GM12878 (cell line): ENCODE data around the gene ABCC4. TPM values are rescaled to one million over a fixed set of nuclear protein-coding genes. Genes with fewer than 3 reads are reported as not detected.

Experiments
- ATAC-seq: fragments of 200-7000 bp; cut with Tn5 transposase; 3 replicates; pipeline ENCODE4 v1.9.1; 2020; ENCODE audit warnings: mild to moderate bottlenecking, moderate library complexity
- BruUV-seq: library from RNA; stranded (reverse); fragments of 400-500 nt; replicated peaks from 2 replicates; lab custom pipeline; 2021; lab: Mats Ljungman, UMichigan
- CTCF ChIA-PET: fragments of 300-600 bp; sonication (Branson Sonifier 250); formaldehyde crosslinking; extraction: SDS; loops from one replicate; lab custom pipeline; 2021; ENCODE audit warnings: inconsistent platforms; lab: Yijun Ruan, JAX
- POLR2A ChIA-PET: fragments of 350-600 bp; formaldehyde crosslinking; extraction: SDS; loops from one replicate; lab custom pipeline; 2021; ENCODE audit warnings: inconsistent platforms; lab: Charles Lee
- RAD21 ChIA-PET: fragments of 300-600 bp; sonication (Branson Sonifier 250); formaldehyde crosslinking; loops from one replicate; lab custom pipeline; 2023; ENCODE audit warnings: antibody characterized with exemption; ENCODE audit not compliant: unreplicated experiment; lab: Charles Lee
- SMC1A ChIA-PET: fragments of 300-600 bp; sonication (Branson Sonifier 250); formaldehyde crosslinking; loops from one replicate; lab custom pipeline; 2023; ENCODE audit not compliant: unreplicated experiment, uncharacterized antibody; lab: Charles Lee
- DNase-seq: peaks from one replicate; pipeline ENCODE4 v3.0.0-alpha.2; 2011; ENCODE audit warnings: low read depth, low spot score
- FAIRE-seq: peaks from 3 replicates; lab custom pipeline; 2011; peaks lifted over from hg19 to GRCh38; lab: Jason Lieb, UNC
- H2AFZ ChIP-seq: 2 replicates; pipeline ENCODE4 v1.6.0; 2011; ENCODE audit warnings: low read depth, low read length, control low read depth; ENCODE audit not compliant: control insufficient read depth
- H3K27ac ChIP-seq: 2 replicates; pipeline ENCODE4 v1.5.1; 2011; ENCODE audit warnings: control low read depth; ENCODE audit not compliant: control insufficient read depth, insufficient read depth
- H3K27me3 ChIP-seq, 2 experiments: replicated peaks in 1 of 2; 2 replicates each; pipeline versions ENCODE4 v1.6.0 to v1.6.1; 2011; ENCODE audit warnings: low read length in 1 of 2; ENCODE audit not compliant: control insufficient read depth in 2 of 2, insufficient read depth in 2 of 2
- H3K36me3 ChIP-seq, 2 experiments: 2 replicates each; pipeline ENCODE4 v1.5.1; 2011; ENCODE audit warnings: low read length in 1 of 2; ENCODE audit not compliant: control insufficient read depth in 2 of 2, insufficient read depth in 2 of 2
- H3K4me1 ChIP-seq: 2 replicates; pipeline ENCODE4 v1.6.1; 2011; ENCODE audit warnings: mild to moderate bottlenecking, low read length, moderate library complexity, mixed read lengths; ENCODE audit not compliant: control insufficient read depth, insufficient read depth
- H3K4me2 ChIP-seq: 2 replicates; pipeline ENCODE4 v1.6.0; 2011; ENCODE audit warnings: control low read depth; ENCODE audit not compliant: control insufficient read depth, insufficient read depth
- H3K4me3 ChIP-seq: fragments of 200-600 bp; sonication (generic); 2 replicates; pipeline ENCODE4 v1.5.1; 2016
- H3K79me2 ChIP-seq: 2 replicates; pipeline ENCODE4 v1.6.0; 2011; ENCODE audit warnings: low read length; ENCODE audit not compliant: control insufficient read depth, insufficient read depth
- H3K9ac ChIP-seq: 2 replicates; pipeline ENCODE4 v1.8.0; 2011; ENCODE audit warnings: low read length, control low read depth, mixed read lengths; ENCODE audit not compliant: control insufficient read depth, insufficient read depth
- H3K9me3 ChIP-seq: replicated peaks from 3 replicates; pipeline ENCODE4 v1.5.1; 2011; ENCODE audit warnings: mild to moderate bottlenecking, low read length; ENCODE audit not compliant: control insufficient read depth, insufficient read depth
- H4K20me1 ChIP-seq: 2 replicates; pipeline ENCODE4 v1.6.0; 2011; ENCODE audit not compliant: control insufficient read depth, insufficient read depth
- CHD4 ChIP-seq: fragments of 200-600 bp; sonication (generic); IDR thresholded peaks from 2 replicates; pipeline ENCODE4 v1.6.1; 2016; ENCODE audit warnings: mild to moderate bottlenecking
- EED ChIP-seq: sonication (generic); IDR thresholded peaks from 2 replicates; pipeline ENCODE4 v1.6.1; 2016; ENCODE audit warnings: antibody characterized with exemption, low read depth
- HDGF ChIP-seq: fragments of 450-650 bp; IDR thresholded peaks from 2 replicates; pipeline ENCODE4 v1.6.1; 2016; ENCODE audit warnings: antibody characterized with exemption
- MYC ChIP-seq: IDR thresholded peaks from 2 replicates; pipeline ENCODE4 v1.6.1; 2011; ENCODE audit warnings: mild to moderate bottlenecking, low read length, moderate library complexity, inconsistent platforms; ENCODE audit not compliant: insufficient read depth, insufficient replicate concordance, insufficient read length, severe bottlenecking
- NBN ChIP-seq: fragments of 450-650 bp; IDR thresholded peaks from 2 replicates; pipeline ENCODE4 v1.6.1; 2016
- RUNX3 ChIP-seq: IDR thresholded peaks from 2 replicates; pipeline ENCODE4 v1.6.1; 2012; ENCODE audit warnings: low read length, inconsistent platforms
- SMAD1 ChIP-seq: fragments of 450-650 bp; IDR thresholded peaks from 2 replicates; pipeline ENCODE4 v1.6.1; 2018; ENCODE audit warnings: mild to moderate bottlenecking, low read depth; ENCODE audit not compliant: partially characterized antibody
- SMAD5 ChIP-seq: IDR thresholded peaks from 2 replicates; pipeline ENCODE4 v1.6.1; 2016; ENCODE audit warnings: antibody characterized with exemption, low read depth
- USF1 ChIP-seq: IDR thresholded peaks from 2 replicates; pipeline ENCODE4 v1.6.1; 2011; ENCODE audit warnings: borderline replicate concordance, low read depth, mild to moderate bottlenecking, moderate library complexity, mixed read lengths, low read length; ENCODE audit not compliant: insufficient read depth; ENCODE audit errors: extremely low read length
- YY1 ChIP-seq: IDR thresholded peaks from 2 replicates; pipeline ENCODE4 v1.6.1; 2011; ENCODE audit warnings: low read depth, mild to moderate bottlenecking, low read length
- WGBS: methylation state at CpG from one replicate; pipeline ENCODE4 v1.1.6; 2016; ENCODE audit warnings: low lambda C conversion rate; ENCODE audit not compliant: insufficient replicate concordance, insufficient coverage; ENCODE audit errors: missing lambda C conversion rate; 5-methylcytosine and 5-hydroxymethylcytosine counted together
- in situ Hi-C: fragments of 300-500 bp; cut with MboI; formaldehyde crosslinking; loops from 9 replicates; pipeline ENCODE4 v1.14.3; 2018; ENCODE audit warnings: mixed read lengths
- intact Hi-C: fragments of 100-400 bp; cut with micrococcal nuclease; formaldehyde crosslinking; loops from one replicate; pipeline ENCODE4 v1.14.2; 2022; ENCODE audit not compliant: unreplicated experiment
- polyA plus RNA-seq, 11 experiments: library from polyadenylated mRNA; depleted of rRNA in 4 of 11; unstranded in 6 of 11; stranded (reverse) in 5 of 11; fragments of >200 nt; fragmentation: Nextera tagmentation in 4 of 11; fragmentation: Illumina TruSeq in 1 of 11; extraction: Ambion mirVana in 4 of 11; extraction: Trizol in 1 of 11; gene quantifications; 1 replicate in 1 of 11; 2 replicates in 10 of 11; pipeline versions ENCODE4 v1.2.1 to v1.2.3, GENCODE V29; 2011 to 2016; ENCODE audit warnings: inconsistent platforms in 2 of 11, missing spikeins in 2 of 11, low read depth in 1 of 11
- total RNA-seq, 4 experiments: library from RNA; depleted of rRNA in 3 of 4; stranded (reverse); fragments of >200 nt in 3 of 4; fragmentation: Illumina TruSeq in 1 of 4; extraction: Trizol in 1 of 4; gene quantifications; 2 replicates each; pipeline versions ENCODE4 v1.2.1 to v1.2.3, GENCODE V29; 2013 to 2021
- TF ChIP-seq, protein P1 (sequence below): fragments of 450-650 bp; IDR thresholded peaks from 2 replicates; pipeline ENCODE4 v1.6.1; 2016; ENCODE audit warnings: mild to moderate bottlenecking
- TF ChIP-seq, protein P2 (sequence below): IDR thresholded peaks from 2 replicates; pipeline ENCODE4 v1.6.1; 2012; ENCODE audit warnings: low read depth, low read length, improper control_type of control experiment

Gene ABCC4
- total and polyA plus RNA-seq, 10 of the 15 experiments (the other 5 are each of a cell fraction or from before 2014, with no cell fraction given): 7.2 to 44.4 (median 24.1) TPM

GRCh38 chr13:95197548-95197947 is 103.7 kb downstream of the ABCC4 start:
- ChIA-PET RAD21 (interaction anchor here (1.8 kb wide), 1 partner anchor 207 kb away, joined by 7 read pairs; no protein-coding TSS in a partner anchor), POLR2A (no interaction called here), SMC1A (interaction anchor here (0.8 to 2.1 kb wide), 9 partner anchors 11 to 207 kb away, joined by 3 to 9 read pairs (median 3); no protein-coding TSS in a partner anchor), CTCF (interaction anchor here (0.7 to 12.1 kb wide), 8 partner anchors 8 to 205 kb away, joined by 3 to 512 read pairs (median 4); no protein-coding TSS in a partner anchor)
- ATAC-seq (no peak), DNase-seq (no peak), FAIRE-seq (no peak)
- Histone ChIP-seq H3K27ac (no peak overlapping the region), H3K4me2 (no peak overlapping the region), H4K20me1 (no peaks in the 10 kb centered on the region), H3K27me3 (no peaks in the 10 kb centered on the region), H2AFZ (no peak overlapping the region), H3K9me3 (no peaks in the 10 kb centered on the region), H3K4me1 (no peaks in the 10 kb centered on the region), H3K9ac (no peak overlapping the region), H3K4me3 (no peak overlapping the region), H3K79me2 (no peaks in the 10 kb centered on the region), H3K36me3 (peaks cover 11 to 32% of the 10 kb centered on the region in 2 experiments)
- in situ Hi-C loops: no loop called here
- BruUV-seq: no TSS peak
- TF ChIP-seq MYC (no peak), HDGF (no peak), EED (no peak)
- TF ChIP-seq, protein P1, sequence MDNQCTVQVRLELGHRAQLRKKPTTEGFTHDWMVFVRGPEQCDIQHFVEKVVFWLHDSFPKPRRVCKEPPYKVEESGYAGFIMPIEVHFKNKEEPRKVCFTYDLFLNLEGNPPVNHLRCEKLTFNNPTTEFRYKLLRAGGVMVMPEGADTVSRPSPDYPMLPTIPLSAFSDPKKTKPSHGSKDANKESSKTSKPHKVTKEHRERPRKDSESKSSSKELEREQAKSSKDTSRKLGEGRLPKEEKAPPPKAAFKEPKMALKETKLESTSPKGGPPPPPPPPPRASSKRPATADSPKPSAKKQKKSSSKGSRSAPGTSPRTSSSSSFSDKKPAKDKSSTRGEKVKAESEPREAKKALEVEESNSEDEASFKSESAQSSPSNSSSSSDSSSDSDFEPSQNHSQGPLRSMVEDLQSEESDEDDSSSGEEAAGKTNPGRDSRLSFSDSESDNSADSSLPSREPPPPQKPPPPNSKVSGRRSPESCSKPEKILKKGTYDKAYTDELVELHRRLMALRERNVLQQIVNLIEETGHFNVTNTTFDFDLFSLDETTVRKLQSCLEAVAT: no peak
- intact Hi-C loops: no loop called here
- 73% methylated on average over 4 of the region's 4 CpGs for WGBS

DNA sequence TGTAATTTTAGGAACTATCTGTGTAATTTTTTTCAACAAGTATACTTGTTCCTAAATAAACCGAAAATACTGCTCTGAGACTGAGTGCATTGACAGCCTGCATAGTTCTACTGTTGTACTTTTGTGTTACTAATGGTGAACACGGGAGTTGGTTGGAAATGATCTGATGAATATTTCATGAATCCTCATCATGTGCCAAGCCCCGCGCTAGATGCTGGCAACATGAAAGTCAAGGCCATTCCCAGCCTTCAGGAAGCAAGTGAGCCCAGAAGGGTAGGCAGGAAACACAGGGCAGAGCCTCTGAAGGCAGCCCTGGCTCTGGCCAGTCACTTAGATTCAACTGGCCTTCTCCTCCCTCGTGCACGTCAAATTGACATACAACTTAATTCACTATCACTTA is 106.1 kb downstream of the ABCC4 start:
- H3K36me3 ChIP-seq: peaks cover 16 to 25% of the 10 kb centered on the region in 2 experiments
- WGBS: 99% methylated on average over 6 of the region's 6 CpGs
- H3K4me2 ChIP-seq: no peak overlapping the region
- DNase-seq: no peak
- H3K9me3 ChIP-seq: no peaks in the 10 kb centered on the region
- ATAC-seq: no peak
- no peaks in the 10 kb centered on the region for H3K27me3 ChIP-seq
- no peak overlapping the region for H3K9ac ChIP-seq
- FAIRE-seq: no peak
- ChIA-PET POLR2A (no interaction called here), RAD21 (interaction anchor here (1.2 to 7.8 kb wide), 3 partner anchors 102 to 209 kb away, joined by 3 to 222 read pairs (median 5); no protein-coding TSS in a partner anchor), SMC1A (interaction anchor here (9.1 kb wide), 1 partner anchor 207 kb away, joined by 247 read pairs; no protein-coding TSS in a partner anchor), CTCF (interaction anchor here (1.6 to 12.1 kb wide), 3 partner anchors 106 to 207 kb away, joined by 6 to 512 read pairs (median 198); partner anchors contain the start of gene ABCC4)
- in situ Hi-C loops (no loop called here), intact Hi-C loops (no loop called here)
- no peak overlapping the region for H3K4me3 ChIP-seq
- H3K4me1 ChIP-seq: peaks cover 4% of the 10 kb centered on the region; the same call in 1 of the 2 replicates
- no peaks in the 10 kb centered on the region for H3K79me2 ChIP-seq
- no peak overlapping the region for H3K27ac ChIP-seq
- BruUV-seq: no TSS peak
- no peaks in the 10 kb centered on the region for H4K20me1 ChIP-seq
- no peak overlapping the region for H2AFZ ChIP-seq
- TF ChIP-seq USF1: no peak
- TF ChIP-seq YY1: no peak
- TF ChIP-seq RUNX3: no peak
- no peak for TF ChIP-seq CHD4
- no peak for TF ChIP-seq NBN
- TF ChIP-seq SMAD5: no peak
- TF ChIP-seq SMAD1: no peak
- TF ChIP-seq, protein P2, sequence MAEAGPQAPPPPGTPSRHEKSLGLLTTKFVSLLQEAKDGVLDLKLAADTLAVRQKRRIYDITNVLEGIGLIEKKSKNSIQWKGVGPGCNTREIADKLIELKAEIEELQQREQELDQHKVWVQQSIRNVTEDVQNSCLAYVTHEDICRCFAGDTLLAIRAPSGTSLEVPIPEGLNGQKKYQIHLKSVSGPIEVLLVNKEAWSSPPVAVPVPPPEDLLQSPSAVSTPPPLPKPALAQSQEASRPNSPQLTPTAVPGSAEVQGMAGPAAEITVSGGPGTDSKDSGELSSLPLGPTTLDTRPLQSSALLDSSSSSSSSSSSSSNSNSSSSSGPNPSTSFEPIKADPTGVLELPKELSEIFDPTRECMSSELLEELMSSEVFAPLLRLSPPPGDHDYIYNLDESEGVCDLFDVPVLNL: no peak
